ENCODE data around the gene NDUFA11.
"Not testable (repeated sequence)": the region's sequence is repeated elsewhere in the genome, so short reads cannot be mapped to it uniquely, and the experiment has no call there.

NDUFA11 gene

GRCh38 chr19:5882421-5882968 is 21.1 kb downstream of the NDUFA11 start:
- H3K27ac ChIP-seq = no peak overlapping the region
- TF ChIP-seq ZFX (IDR thresholded peaks at IDR 0.05; ENCODE audit: borderline replicate concordance) (no peak), CTCF (IDR thresholded peaks at IDR 0.05) (no peak)

- no peak for TF ChIP-seq ZFX (IDR thresholded peaks at IDR 0.05; ENCODE audit: borderline replicate concordance)
- TF ChIP-seq CTCF (IDR thresholded peaks at IDR 0.05) = no peak
- no peak overlapping the region for H3K27ac ChIP-seq
Observed at GRCh38 chr19:5881543-5882299, 21.9 kb downstream of the NDUFA11 start.

- H3K27ac ChIP-seq = no peak overlapping the region
- TF ChIP-seq CTCF (IDR thresholded peaks at IDR 0.05) = no peak
- TF ChIP-seq ZFX (IDR thresholded peaks at IDR 0.05; ENCODE audit: borderline replicate concordance) = no peak
Observed at GRCh38 chr19:5880604-5881078, 22.9 kb downstream of the NDUFA11 start.

GRCh38 chr19:5880196-5880595 is 23.4 kb downstream of the NDUFA11 start:
- TF ChIP-seq CTCF (IDR thresholded peaks at IDR 0.05) = no peak
- no peak for TF ChIP-seq ZFX (IDR thresholded peaks at IDR 0.05; ENCODE audit: borderline replicate concordance)
- H3K27ac ChIP-seq = no peak overlapping the region

- TF ChIP-seq CTCF (IDR thresholded peaks at IDR 0.05) = no peak
- TF ChIP-seq ZFX (IDR thresholded peaks at IDR 0.05; ENCODE audit: borderline replicate concordance) = no peak
- no peak overlapping the region for H3K27ac ChIP-seq
Observed at GRCh38 chr19:5877882-5878281, 25.7 kb downstream of the NDUFA11 start.

- H3K27ac ChIP-seq = no peak overlapping the region
- TF ChIP-seq CTCF (IDR thresholded peaks at IDR 0.05) (no peak), ZFX (IDR thresholded peaks at IDR 0.05; ENCODE audit: borderline replicate concordance) (no peak)
Observed at GRCh38 chr19:5877427-5877826, 26.2 kb downstream of the NDUFA11 start.

GRCh38 chr19:5874496-5874895 is 29.1 kb downstream of the NDUFA11 start:
- H3K27ac ChIP-seq = not testable (repeated sequence)
